ENCODE measurements around the gene ADGRF1.
"Not testable (repeated sequence)": the region's sequence is repeated elsewhere in the genome, so short reads cannot be mapped to it uniquely, and the experiment has no call there.

Gene ADGRF1

GRCh38 chr6:47042275-47042791 lies at the start of gene ADGRF1:
TSS of gene ADGRF1 (minus strand) at chr6:47042332. CDS start at chr6:47029061, 13,271 bp downstream.
- no peak for DNase-seq

DNA sequence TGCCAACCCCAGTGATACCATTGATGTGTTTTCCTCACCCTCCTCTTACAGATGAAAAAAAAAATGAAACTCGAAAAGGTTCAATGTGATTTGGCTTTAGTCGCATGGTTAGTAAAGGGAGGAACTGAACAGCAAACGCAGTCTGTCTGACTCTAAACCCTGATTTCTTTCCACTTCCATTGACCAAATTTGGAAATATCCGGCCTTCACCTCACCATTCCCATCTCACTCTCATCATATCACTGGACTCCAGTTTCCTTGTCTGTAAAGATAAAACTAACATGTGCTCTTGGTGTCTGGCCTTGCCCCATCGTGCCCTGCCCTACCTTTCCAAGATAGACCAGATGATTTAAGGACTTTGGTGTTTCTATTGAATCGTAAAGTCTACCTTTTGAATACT lies 48.7 kb upstream of the ADGRF1 start:
- no peak for DNase-seq

DNA sequence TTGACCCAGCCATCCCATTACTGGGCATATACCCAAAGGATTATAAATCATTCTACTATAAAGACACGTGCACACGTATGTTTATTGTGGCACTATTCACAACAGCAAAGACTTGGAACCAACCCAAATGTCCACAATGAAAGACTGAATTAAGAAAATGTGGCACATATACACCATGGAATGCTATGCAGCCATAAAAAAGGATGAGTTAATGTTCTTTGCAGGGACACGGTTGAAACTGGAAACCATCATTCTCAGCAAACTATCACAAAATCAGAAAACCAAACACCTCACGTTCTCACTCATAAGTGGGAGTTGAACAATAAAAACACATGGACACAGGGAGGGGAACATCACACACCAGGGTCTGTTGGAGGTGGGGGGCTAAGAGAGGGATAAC lies 47.3 kb upstream of the ADGRF1 start:
- DNase-seq = not testable (repeated sequence)

- DNase-seq = no peak
Observed at GRCh38 chr6:47086051-47086770, 44.1 kb upstream of the ADGRF1 start.

- no peak for DNase-seq
Observed at GRCh38 chr6:47084610-47085009, 42.5 kb upstream of the ADGRF1 start.

DNA sequence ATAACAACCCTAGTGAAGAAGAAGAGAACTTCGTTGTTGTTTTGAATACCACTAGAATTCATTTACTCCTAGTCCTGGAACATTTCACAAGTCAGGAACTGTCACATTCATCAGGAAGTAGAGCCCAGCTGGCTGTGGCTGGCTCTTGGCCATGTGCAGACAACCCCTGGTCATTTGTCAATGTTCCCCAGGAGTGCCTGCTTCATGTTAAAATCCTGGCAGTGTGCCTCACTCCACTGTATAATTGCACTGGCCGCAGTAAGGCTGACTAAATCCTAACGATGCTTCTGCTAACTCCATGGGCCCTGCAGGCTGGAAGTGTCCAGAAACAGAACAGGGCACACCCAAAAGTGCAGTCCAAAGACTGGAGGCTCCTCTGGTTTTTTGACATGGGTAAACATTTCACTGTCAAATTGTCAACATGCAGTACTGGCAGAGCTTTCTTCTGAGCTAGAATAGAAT lies 41.5 kb upstream of the ADGRF1 start:
- no peak for DNase-seq

- no peak for DNase-seq
Observed at GRCh38 chr6:47080083-47080596, 38.0 kb upstream of the ADGRF1 start.

DNA sequence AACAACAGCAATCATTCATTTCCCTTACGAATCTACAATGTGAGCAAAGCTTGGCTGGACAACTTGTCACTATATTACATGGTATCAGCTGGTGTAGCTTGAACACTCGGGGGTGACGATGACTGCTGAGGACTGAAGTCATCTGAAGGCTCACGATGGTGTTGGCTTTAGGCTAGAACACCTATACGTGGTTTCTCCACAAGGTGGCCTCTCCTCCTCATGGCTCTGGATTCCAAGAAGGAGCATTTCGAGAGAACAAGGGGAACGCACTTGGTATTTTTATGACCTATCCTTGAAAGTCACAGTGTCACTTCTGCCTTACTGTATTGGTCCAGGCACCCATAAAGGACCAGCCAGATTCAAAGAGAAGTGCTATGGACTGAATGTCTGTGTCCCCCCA lies 37.5 kb upstream of the ADGRF1 start:
- DNase-seq = no peak

DNA sequence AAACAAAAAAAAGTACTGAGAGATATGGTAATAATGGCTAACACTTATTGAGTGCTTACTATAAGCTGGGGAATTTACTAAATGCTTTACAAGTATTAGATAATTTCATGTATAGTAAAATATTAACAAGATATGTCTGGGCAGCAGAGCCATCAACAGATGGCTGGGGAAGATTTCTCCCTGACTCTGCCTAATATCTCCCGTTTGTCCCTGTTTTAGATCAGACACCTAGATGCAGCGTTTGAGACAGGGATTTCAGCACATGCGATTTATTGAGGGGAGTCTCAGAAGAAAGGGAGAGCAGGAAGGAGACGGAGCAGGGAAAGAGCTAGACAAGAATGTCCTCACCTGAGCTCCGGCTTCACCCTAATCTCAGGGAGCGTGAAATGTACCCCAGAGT lies 36.9 kb upstream of the ADGRF1 start:
- no peak for DNase-seq

GRCh38 chr6:47076422-47077344 lies 34.6 kb upstream of the ADGRF1 start:
- DNase-seq = no peak

- no peak for DNase-seq
Observed at GRCh38 chr6:47075741-47076421, 33.7 kb upstream of the ADGRF1 start.

DNA sequence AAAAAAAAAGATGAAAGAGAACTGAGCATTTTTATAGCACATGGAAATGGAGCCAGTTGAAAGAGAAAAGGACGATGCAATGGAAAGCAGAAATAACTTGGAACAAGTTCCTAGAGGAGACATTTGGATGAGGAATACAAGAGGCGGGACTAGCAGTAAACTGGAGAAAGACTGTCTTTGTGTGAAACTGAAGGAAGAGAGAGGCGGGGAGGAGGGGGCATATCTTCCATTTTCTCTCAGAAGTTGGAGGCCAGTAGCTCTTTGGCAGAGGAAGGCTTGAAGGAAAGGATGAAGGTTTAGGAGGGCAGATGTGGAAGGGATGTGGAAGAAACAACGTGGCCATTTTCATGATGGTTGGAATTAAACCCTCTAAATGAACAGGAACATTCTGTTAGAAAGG lies 33.0 kb upstream of the ADGRF1 start:
- no peak for DNase-seq

- DNase-seq = no peak
Observed at GRCh38 chr6:47073125-47074110, 31.3 kb upstream of the ADGRF1 start.

- DNase-seq = no peak
Observed at GRCh38 chr6:47072667-47073066, 30.5 kb upstream of the ADGRF1 start.

- no peak for DNase-seq
Observed at GRCh38 chr6:47071681-47072080, 29.5 kb upstream of the ADGRF1 start.

DNA sequence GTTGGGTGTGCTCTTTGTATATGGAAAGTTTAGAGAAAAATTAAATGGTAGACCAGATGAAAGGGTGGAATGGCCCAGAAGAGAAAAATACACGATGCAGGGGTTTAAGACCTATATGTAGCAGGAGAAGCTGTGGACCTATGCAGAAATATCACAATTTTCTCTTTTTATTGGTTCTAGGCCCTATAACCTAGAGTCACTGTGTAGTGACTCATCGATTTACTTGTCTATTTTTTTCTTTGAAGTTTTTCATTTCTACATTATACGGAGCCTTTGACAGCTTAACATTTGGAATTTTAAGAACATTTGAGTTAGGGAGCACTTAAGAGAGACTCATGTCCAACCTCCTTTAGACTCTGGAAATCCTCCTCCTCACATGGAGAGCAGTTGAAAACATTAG lies 28.3 kb upstream of the ADGRF1 start:
- DNase-seq = no peak

- DNase-seq = no peak
Observed at GRCh38 chr6:47069156-47069555, 27.0 kb upstream of the ADGRF1 start.

DNA sequence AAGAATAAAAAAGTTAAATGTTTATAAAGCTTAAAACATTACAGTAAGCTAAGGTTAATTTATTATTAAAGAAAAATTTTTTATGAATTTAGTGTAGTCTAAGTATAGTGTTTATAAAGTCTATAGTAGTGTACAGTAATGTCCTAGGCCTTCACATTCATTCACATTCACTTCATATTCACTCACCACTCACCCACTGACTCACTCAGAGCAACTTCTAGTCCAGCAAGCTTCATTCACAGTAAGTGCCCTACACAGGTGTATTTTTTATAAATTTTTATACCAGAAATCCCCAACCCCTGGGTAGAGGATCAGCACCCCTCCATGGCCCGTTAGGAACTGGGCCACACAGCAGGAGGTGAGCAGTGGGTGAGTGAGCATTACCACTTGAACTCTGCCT lies 24.3 kb upstream of the ADGRF1 start:
- no peak for DNase-seq

DNA sequence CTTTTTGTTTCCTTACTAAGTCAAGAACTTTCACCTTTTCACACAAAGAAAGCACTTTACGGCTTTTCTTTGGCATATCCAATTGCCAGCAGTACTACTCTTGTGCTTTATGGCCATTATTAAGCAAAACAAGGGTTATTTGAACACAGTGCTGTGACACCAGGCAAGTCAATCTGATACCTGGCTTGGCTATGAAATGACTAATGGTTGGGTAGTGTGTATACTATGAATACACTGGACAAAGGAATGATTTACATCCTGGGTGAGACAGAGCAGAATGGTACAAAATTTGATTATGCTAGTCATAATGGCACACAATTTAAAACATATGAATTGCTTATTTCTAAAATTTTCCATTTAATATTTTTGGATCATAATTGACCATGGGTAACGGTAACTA lies 22.1 kb upstream of the ADGRF1 start:
- DNase-seq = no peak

- no peak for DNase-seq
Observed at GRCh38 chr6:47062346-47062745, 20.2 kb upstream of the ADGRF1 start.

Measured in stimulated activated CD4-positive, alpha-beta T cell treated with anti-CD3 and anti-CD28 coated beads, Interleukin-12 subunit alpha, Interleukin-12 subunit beta, amount 100 ng/mL, for 4 hours (primary cell).